Measurements from ENCODE around the gene CSRNP3.

CSRNP3 gene

GRCh38 chr2:165678882-165679281, 209.4 kb downstream of the CSRNP3 start:
- TF ChIP-seq CTCF (IDR thresholded peaks at IDR 0.05; ENCODE audit: low read depth, low read length), result no peak
- in situ Hi-C loops (cut with HindIII; ENCODE audit: low sequenced_read_pairs), result no loop called here
- DNase-seq (ENCODE audit: low read depth, low spot score), result no peak
- no peak overlapping the region for H3K4me3 ChIP-seq (ENCODE audit: low read depth, low read length)

- no peak for TF ChIP-seq CTCF (IDR thresholded peaks at IDR 0.05; ENCODE audit: low read depth, low read length)
- DNase-seq (ENCODE audit: low read depth, low spot score), result no peak
Measured at GRCh38 chr2:165679621-165680020, 210.1 kb downstream of the CSRNP3 start.

GRCh38 chr2:165681841-165682240, 212.3 kb downstream of the CSRNP3 start:
- no peak overlapping the region for H3K4me3 ChIP-seq (ENCODE audit: low read depth, low read length)
- no peak for TF ChIP-seq CTCF (IDR thresholded peaks at IDR 0.05; ENCODE audit: low read depth, low read length)
- in situ Hi-C loops (cut with HindIII; ENCODE audit: low sequenced_read_pairs), result no loop called here
- DNase-seq (ENCODE audit: low read depth, low spot score), result no peak

More at GRCh38 chr2:165679621-165680020, 210.1 kb downstream of the CSRNP3 start:
- no peak overlapping the region for H3K4me3 ChIP-seq (ENCODE audit: low read depth, low read length)
- in situ Hi-C loops (cut with HindIII; ENCODE audit: low sequenced_read_pairs), result no loop called here

- DNase-seq (ENCODE audit: low read depth, low spot score), result no peak
- TF ChIP-seq CTCF (IDR thresholded peaks at IDR 0.05; ENCODE audit: low read depth, low read length), result no peak
- H3K4me3 ChIP-seq (ENCODE audit: low read depth, low read length), result no peak overlapping the region
- in situ Hi-C loops (cut with HindIII; ENCODE audit: low sequenced_read_pairs), result no loop called here
Measured at GRCh38 chr2:165682546-165682945, 213.0 kb downstream of the CSRNP3 start.

- in situ Hi-C loops (cut with HindIII; ENCODE audit: low sequenced_read_pairs), result no loop called here
- DNase-seq (ENCODE audit: low read depth, low spot score), result no peak
- no peak overlapping the region for H3K4me3 ChIP-seq (ENCODE audit: low read depth, low read length)
- no peak for TF ChIP-seq CTCF (IDR thresholded peaks at IDR 0.05; ENCODE audit: low read depth, low read length)
Measured at GRCh38 chr2:165686800-165687199, 217.3 kb downstream of the CSRNP3 start.

- in situ Hi-C loops (cut with HindIII; ENCODE audit: low sequenced_read_pairs), result no loop called here
- TF ChIP-seq CTCF (IDR thresholded peaks at IDR 0.05; ENCODE audit: low read depth, low read length), result no peak
- H3K4me3 ChIP-seq (ENCODE audit: low read depth, low read length), result no peak overlapping the region
- DNase-seq (ENCODE audit: low read depth, low spot score), result no peak
Measured at GRCh38 chr2:165687426-165688002, 218.0 kb downstream of the CSRNP3 start.

Measured in astrocyte of the spinal cord (primary cell).